Kidney capillary endothelial cell (primary cell): ENCODE data around the gene FGD2.
"Not testable (repeated sequence)": the region's sequence is repeated elsewhere in the genome, so short reads cannot be mapped to it uniquely, and the experiment has no call there.

Experiments used
- DNase-seq: peaks from one replicate; pipeline ENCODE4 v3.0.0-alpha.2; 2018; ENCODE audit warnings: low spot score

Gene FGD2

DNA sequence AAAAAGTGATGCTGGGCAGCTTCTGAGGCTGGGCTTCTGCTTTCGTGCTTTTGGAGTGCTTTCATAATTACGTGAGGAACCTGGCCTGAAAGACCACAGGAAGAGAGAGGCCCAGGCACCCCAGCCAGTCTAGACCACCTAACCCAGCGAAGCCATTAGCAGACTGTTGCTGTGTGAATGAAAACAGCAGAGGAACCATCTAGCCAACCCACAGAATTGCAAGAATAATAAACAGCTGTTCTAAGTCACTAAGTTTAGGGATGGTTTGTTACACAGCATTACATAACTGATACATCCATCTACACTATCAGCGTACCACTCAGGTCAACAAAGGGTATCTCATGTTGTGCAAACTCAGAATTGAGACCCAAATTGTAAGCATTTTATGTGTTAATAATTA, 34.5 kb downstream of the FGD2 start:
- no peak for DNase-seq

DNA sequence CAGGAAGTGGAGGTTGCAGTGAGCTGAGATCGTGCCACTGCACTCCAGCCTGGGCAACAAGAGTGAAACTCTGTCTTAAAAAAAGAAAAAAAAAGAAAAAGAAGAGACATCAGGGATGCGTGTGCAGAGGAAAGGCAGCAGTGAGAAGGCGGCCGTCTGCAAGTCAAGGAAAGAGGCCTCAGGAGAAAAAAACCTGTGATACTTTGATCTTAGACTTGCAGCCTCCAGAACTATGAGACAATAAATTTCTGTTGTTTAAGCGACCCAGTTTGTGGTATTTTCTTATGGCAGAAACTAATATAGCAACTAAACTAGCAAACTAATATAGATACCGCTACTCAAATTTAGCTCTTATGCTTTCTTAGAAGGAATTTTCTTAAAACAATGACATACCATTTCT, 36.1 kb downstream of the FGD2 start:
- no peak for DNase-seq

DNA sequence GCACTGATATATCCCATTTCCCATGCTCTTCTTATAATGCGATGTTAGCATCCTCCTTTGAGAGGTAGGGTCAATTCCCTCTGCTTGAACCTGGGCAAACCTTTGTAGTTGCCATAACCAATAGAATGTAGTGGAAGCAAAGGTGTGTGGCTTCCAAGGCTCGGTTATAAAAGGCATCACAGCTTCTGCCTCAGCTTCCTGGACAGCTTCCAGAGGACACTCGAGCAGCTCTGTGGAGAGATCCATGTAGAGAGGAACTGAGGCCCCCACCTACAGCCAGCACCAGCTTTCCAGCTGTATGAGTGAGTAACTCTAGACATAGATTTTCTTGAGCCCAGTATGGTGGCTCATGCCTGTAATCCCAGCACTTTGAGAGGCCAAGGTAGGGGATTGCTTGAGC, 36.7 kb downstream of the FGD2 start:
- DNase-seq = no peak

DNA sequence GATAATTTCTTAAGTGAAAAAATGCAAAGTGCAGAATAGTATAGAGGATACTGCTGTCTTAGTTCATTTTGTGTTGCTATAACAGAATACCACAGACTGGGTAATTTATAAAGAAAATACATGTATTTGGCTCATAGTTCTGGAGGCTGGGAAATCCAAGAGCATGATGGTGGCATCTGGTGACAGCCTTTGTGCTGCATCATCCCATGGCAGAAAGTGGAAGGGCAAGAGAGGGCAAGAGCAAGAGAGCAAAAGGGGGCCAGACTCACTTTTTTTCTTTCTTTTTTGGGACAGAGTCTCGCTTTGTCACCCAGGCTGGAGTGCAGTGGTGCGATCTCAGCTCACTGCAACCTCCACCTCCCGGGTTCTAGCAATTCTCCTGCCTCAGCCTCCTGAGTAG, 37.6 kb downstream of the FGD2 start:
- DNase-seq = not testable (repeated sequence)

DNA sequence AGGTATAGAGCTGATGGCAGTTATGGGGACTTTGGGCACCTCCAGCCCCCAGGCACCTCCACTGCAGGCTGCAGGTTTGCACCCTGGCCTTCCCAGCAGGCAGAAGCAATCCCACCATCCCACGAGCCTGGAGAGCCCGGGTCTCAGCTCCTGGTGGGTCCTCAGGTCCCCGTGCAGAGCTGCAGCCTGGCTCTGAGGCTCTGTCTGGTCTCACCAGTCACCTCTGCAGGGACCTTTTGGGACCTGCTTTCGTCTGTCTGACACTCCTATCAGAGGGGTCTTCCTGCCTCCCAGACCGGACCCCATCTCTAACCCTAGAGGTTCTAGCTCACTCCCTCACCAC, 41.9 kb downstream of the FGD2 start:
- DNase-seq = no peak

DNA sequence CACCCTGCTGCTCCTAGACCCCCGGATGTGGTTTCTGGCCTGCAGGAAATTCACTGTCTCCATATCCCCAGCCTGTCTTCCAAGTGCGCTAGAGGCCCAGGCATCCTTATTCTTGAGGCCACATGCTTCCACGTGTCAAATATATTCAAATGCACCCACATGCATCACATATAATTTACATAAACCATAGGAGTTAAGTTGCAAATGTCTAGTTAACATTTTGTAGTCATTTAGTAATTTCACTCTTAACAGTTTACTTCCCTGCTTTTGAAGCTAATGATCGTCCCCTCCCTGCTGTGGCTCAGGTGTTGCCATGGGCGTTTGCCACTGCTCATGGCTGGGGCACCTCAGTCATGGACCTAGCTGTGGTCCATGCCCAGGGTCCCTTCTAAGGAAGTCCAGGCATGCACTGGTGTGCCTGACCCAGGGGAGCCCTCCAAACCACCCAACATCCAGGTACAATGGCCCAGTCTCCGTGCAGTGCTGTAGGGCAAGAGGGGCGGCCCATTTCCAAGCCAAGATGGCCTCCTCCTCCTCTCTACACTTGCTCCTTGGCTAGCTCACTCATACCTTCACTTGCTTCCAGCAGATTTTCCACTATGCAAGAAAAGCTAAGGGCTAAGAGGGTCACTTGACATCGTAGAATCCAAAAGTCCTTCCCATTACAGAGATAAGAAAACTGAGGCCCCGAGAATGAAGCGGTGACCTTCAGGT, 42.4 kb downstream of the FGD2 start:
- DNase-seq = no peak

DNA sequence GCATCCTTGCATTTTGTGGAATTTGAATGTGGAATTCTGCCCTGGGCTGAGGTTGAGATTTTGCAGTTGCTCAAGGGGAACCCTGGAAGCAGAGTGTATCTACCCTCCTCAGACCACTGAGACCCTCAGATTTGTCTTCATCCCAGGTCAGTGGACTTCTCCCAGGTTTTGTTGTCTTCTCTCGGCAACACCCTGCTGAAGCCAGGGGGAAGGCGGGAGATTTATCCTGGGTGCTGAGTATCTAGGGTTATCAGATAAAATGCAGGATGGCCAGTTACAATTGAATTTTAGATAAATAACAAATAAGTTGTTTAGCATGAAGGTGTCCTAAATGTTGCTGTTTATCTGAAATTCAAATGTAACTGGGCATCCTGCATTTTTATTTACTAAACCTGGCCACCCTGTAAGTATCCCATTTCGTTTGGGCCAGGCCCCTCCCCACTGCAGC, 43.0 kb downstream of the FGD2 start:
- DNase-seq = no peak

DNA sequence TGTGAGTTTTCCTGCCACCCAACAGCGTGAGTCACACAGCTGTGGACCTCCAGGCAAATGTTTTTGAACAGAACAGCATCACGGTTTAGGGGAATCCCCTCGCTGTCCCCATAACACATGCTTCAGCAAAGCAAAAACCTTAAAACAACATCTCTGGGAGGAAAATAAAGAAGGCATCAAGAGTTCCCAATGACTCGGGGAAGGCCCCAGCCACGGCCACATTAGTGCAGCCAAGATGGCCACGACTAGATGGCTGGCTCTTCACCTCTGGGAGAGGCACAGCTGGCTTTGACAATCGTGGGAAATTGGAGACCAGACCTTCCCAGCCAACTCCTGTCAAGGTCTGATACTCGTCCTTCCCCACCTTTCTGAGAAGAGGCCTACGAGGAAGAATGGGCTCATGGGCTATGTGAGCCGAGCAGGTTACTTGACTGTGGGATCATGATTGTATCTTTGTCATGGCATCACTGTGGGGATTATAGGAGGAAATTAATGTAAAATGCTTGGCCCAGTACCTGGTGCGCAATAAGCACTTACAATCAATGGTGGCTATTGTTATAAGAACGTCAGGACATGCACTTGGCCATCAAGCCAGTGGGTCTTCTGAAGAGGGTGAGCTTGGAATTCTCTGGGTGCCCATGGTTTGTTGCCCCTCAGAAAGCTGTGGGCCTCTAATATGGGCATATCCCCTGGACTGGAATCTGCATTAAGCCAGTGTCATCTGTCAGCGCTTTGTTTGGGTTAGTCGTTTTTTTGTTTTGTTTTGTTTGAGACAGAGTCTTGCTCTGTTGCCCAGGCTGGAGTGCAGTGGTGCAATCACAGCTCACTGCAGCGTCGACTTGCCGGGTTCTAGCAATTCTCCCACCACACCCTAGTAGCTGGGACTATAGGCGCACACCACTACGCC, 43.6 kb downstream of the FGD2 start:
- DNase-seq = no peak

DNA sequence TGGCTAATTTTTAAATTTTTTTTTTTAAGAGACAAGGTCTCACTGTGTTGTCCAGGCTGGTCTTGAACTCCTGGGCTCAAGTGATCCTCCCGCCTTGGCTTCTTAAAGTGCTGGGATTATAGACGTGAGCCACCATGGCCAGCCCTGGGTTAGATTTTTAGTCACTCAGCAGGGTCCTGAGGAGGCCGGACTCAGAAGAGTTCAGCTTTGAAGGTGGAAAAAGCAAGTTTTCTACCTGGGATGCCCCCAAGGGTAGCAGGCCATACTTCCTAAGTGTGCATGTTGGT, 44.2 kb downstream of the FGD2 start:
- DNase-seq = no peak

DNA sequence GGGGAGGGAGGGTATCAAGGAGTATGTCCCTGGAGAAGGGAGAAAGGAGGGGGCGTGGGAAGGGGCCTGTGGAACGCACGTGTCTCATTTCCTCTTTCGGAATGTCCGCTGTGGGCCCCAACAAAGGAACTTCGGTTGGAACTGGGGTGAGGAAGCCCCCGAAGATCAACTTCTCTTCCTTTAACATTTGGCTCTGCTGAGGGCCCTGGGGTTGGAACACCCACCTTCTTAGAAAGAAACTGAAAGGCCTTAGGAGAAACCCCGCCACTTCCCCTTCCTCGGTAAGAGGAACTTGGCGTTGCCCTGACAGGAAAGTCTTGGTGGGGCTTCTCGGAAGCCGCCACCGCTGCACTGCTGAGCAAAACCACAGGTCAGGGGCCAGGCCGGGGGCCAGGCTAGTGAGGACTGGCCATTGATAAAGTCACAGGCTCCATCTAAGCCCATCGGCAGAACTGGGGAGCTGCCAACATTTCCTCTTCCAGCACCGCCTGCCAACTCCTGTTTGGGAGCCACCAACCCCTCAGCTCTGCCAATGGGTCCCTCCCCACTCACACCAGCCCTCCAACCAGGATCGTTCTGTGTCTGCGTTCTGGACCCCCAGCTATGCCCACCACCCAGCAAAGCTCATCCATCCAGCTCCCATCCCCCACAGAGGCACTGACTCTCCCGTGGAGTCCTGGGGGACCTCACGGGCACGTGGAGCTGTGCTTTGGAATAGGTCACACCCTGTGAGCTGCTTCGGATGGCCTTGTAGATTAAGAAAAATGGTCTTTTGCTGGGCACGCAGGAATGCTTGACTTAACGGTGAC, 44.8 kb downstream of the FGD2 start:
- no peak for DNase-seq

DNA sequence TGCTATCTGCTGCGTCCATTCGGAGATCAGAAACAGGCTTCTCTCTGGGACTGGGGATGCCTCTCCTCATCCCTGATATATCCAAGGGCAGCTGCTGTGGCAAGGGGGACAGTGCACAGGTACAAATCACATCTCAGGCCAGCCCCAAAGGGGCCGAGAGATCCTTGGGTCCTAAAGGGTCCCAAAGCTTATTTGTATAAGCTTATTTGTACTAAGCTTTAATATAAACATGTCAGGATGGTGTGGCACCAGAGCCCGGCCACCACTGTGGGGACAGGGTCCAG, 45.3 kb downstream of the FGD2 start:
- DNase-seq = no peak

DNA sequence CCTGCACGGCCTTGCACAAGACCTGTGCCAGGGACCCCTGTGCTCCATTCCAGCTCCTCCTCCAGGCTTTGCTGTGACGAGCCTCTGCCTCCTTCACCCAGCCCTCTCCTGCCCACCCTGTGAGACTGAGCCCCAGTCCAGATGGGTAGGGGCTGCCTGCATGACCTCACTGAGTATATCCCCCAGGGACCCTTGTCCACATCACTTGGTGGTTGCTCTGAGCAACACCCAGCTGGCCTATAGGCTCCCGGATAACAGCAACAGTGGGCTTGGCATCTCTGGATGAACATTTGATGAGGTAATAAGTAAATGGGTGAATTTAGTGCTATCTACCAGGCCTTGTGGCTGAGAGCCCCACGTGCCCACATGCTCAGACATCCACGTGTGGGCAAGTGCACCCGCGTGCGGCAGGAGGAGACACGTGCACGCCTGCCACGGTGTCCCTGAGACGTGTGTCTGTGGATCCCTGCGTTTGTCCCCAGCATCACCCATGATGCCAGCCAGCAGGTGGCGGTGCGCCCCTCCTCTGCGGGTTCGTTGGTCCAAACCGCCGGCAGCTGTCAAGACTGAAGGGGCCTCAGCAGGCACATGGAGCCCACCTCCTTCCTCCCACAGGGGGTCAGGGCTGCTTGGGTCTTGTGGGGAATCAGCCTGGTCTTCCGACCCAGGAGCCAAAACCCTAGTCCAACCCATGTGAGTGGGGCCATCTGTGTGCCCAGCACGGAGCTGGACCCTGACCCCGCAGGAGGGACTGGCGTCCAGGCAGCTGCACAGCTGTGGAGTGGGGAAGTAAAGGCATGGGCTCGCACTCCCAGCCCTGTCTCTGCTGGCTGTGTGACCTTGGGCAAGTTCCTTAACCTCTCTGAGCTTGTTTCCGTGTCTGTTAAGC, 45.9 kb downstream of the FGD2 start:
- DNase-seq = peak; percentile 63

DNA sequence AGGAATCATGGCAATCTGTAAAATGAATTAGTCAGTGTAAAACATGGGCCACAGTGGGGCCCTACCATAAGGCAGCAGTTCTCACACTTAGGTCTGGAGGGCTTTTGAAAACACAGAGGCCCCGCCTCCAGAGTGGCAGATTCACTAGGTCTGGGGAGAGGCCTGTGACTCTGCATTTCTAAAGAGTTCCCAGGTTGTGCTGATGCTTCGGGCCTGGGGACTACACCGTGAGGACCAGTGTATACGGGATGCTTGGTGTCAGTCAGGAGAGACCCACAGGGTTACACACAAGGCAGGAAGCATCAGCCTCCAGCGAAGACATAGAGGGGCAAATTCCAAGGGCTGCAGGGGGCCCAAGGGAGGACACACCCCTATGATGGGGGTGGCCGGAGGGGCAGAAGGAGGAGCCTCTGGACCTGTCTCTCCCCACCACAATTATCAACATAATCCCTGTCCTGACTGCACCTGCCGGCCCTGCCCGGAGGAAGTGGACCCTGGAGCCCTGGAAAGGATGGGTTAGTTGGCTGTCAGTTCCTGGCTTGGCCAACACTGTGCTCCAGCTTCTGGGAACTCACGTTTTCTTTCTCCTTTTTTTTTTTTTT, 46.7 kb downstream of the FGD2 start:
- no peak for DNase-seq

DNA sequence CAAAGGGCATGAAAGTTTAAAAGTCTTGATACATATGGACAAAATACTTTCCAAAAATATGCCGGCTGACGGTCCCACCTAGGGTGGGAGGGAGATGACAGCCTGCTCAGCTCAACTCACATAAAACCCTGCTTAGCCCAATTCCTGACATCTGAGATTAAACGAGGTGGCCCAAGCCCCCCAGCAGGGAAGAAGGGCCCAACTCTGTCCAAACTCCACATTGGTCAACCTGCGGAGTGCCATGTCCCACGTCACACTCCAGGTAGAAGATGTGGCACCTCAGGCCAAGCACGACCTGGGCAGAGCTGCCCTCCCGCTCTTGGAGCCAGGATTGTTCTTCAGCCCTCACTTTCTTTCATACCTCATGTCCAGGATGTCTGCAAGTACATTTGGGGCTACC, 48.2 kb downstream of the FGD2 start:
- DNase-seq = no peak

DNA sequence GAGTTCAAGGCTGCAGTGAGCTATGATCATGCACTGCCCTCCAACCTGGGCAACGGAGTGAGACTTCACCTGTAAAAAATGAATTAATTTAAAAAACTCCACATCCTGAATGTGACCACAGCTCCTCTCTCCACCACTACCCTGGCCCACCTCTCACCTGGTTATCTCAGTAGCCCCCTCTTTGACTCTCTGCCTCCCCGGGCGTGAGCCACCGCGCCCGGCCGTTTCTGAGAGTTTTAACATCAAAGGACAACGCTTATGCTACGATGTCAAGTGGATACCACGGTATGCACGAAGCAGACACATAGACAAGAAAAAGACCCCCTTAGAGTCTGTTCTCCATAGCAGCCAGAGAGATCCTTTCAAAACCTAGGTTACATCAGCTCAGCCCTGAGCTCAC, 48.7 kb downstream of the FGD2 start:
- DNase-seq = no peak

DNA sequence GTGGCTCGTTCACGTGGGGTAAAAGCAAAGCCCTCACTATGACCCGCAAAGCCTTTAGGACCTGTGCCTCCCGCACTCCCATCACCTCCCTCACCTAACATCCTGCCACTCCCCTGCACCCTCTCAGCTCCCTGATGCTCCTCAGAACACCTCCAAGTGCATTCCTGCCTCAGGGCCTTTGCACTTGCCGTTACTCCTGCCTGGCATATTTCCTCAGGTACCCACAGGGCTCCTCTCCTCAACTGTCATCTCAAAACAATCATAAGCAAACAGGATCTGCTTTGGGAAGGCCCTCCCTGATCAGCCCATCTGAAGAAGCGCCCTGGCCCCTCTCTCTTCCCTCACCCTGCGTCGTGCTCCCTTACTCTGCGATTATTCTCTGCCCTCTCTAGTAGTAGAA, 49.1 kb downstream of the FGD2 start:
- DNase-seq = no peak

DNA sequence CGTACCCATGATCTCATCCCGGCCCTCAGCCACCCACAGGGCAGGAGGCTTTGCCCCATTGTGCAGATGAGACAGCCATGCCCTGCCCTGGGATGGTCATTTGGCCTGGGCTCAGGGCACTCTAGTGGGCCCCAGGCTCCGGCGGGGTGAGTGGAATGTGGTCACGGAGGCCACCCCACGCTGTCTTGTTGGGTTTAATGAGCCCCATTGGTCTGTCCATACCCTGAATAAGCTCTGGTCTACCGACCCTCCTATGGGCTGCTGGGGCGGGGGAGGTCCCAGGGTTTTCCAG, 50.6 kb downstream of the FGD2 start:
- DNase-seq = no peak

DNA sequence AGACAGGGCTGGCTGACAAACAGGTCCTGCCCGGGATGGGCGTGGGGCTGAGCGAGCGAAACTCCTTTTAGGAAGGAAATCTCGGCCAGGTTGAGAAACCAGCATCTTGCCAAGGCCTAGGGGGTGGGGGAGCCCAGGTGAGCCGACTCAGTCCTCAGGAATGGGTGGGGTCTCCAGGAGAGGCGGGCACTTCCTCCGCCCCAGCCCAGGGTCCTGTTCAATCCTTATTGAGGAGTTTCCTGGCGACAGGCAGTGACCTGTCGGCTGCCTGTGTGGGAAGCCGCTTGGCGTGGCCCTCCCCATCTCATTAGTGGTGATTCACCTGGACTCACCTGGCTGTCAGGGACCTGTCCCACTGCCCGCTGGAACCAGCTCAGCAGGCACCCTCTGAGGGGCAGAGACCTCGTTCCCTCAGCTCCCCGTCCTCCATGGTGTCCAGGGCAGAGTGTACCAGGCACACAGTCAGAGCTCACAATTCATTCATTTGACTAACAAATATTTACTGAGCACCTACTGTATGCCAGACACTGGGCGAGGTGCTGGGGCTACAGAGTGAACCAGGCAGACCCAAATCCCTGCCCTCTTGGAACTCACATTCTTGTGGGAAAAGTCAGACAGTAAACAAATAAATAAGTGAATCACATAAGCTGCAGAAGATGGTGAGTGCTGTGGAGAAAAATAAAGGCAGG, 51.1 kb downstream of the FGD2 start:
- no peak for DNase-seq

DNA sequence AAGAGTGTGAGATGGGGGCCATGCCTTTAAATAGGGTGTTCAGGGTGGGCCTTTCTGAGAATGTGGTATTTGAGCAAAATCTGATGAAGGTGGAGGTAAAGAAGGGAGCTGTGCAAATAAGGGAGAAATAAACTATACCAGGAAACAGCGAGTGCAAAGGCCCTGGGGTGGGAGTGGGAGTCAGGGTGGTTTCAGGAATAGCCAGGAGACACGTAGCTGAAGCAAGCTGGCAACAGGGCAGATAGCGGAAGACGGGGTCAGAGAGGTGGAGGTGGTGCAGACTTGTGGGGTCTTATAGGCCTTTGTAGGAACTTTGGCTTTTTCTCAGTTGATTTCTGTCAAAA, 51.6 kb downstream of the FGD2 start:
- DNase-seq = no peak

DNA sequence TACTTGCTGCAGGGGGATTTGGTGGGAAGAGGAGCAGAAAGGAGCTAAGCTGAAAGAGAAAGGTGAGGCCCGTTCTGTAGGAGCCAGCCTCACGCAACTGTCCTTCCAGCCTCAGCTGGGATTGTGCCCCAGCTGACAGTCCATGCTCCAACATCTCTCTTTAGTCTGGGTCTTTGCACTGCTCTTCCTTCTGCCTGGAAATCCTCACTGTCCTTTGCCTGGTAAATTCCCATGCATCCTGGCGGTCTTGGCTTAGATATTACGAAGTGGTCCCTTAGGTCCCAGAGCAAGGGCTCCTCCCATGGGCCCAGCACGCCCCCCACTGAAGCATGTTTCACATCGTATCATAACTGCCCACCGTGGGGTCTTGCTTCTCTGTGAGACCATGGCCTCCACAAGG, 52.2 kb downstream of the FGD2 start:
- DNase-seq = no peak

DNA sequence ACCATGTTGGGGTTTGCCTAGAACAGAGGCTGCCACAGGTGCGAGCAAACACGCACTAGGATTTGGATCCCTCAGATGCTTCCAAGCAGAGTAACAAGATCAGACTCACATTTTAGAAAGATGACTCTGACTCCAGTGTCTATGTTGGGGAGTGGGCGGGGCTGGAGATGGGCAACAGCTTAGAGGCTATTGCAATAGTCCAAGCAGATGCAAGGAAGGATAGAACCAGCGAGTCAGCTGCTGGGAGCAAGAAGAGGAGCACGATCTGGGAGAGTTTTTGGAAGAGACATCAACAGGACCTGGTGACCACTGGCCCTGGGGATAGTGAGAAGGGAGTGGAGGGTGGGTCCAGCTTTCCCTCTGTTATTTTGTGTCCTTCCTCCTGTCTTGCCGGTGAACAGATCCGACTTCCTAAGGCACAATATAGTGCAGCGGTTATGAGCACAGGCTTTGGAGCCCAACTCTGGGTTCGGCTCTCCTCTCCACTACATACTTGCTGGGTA, 52.7 kb downstream of the FGD2 start:
- DNase-seq = no peak
